ENCODE results near the gene DRD5. TPM values are rescaled to one million over a fixed set of nuclear protein-coding genes. Genes with fewer than 3 reads are reported as not detected.
A peak's percentile ranks its signal among the peaks of the same experiment; 100 is the strongest.

Gene DRD5
- total RNA-seq, 2 donors from 2014 or later, result 0.11 TPM; not detected in 1

- Mint-ChIP-seq H3K27ac (no peak overlapping the region), H3K9me3 (no peaks in the 10 kb centered on the region), H3K4me3 (no peak overlapping the region), H3K27me3 (ENCODE audit: insufficient read depth) (peaks cover 20% of the 10 kb centered on the region), H3K36me3 (ENCODE audit: low read depth) (no peaks in the 10 kb centered on the region), H3K4me1 (no peaks in the 10 kb centered on the region)
- Histone ChIP-seq H3K36me3 (ENCODE audit: control insufficient read depth, insufficient read depth, low read length) (no peaks in the 10 kb centered on the region), H3K27ac (ENCODE audit: low read depth, low read length) (no peak overlapping the region), H3K4me1 (ENCODE audit: control insufficient read depth, insufficient read depth, low read length) (no peaks in the 10 kb centered on the region), H3K27me3 (ENCODE audit: control insufficient read depth, insufficient read depth, low read length, poor library complexity, severe bottlenecking) (peaks cover 3% of the 10 kb centered on the region), H3K4me3 (ENCODE audit: low read length) (no peak overlapping the region), H3K9me3 (ENCODE audit: control insufficient read depth, low read length) (no peaks in the 10 kb centered on the region), H3K9ac (ENCODE audit: extremely low read depth, low read length, poor library complexity, severe bottlenecking) (no peak overlapping the region)
- peak; percentile 54 for DNase-seq
- 74 to 85% methylated on average over 4 to 5 of the region's 5 CpGs for WGBS, 2 experiments (ENCODE audit: insufficient coverage in 1 of 2, insufficient read length in 1 of 2)
- TF ChIP-seq, protein P1, sequence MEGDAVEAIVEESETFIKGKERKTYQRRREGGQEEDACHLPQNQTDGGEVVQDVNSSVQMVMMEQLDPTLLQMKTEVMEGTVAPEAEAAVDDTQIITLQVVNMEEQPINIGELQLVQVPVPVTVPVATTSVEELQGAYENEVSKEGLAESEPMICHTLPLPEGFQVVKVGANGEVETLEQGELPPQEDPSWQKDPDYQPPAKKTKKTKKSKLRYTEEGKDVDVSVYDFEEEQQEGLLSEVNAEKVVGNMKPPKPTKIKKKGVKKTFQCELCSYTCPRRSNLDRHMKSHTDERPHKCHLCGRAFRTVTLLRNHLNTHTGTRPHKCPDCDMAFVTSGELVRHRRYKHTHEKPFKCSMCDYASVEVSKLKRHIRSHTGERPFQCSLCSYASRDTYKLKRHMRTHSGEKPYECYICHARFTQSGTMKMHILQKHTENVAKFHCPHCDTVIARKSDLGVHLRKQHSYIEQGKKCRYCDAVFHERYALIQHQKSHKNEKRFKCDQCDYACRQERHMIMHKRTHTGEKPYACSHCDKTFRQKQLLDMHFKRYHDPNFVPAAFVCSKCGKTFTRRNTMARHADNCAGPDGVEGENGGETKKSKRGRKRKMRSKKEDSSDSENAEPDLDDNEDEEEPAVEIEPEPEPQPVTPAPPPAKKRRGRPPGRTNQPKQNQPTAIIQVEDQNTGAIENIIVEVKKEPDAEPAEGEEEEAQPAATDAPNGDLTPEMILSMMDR (conservative IDR thresholded peaks at IDR 0.05), result no peak
Observed at GRCh38 chr4:9764155-9764696, 17.2 kb upstream of the DRD5 start.

DNA sequence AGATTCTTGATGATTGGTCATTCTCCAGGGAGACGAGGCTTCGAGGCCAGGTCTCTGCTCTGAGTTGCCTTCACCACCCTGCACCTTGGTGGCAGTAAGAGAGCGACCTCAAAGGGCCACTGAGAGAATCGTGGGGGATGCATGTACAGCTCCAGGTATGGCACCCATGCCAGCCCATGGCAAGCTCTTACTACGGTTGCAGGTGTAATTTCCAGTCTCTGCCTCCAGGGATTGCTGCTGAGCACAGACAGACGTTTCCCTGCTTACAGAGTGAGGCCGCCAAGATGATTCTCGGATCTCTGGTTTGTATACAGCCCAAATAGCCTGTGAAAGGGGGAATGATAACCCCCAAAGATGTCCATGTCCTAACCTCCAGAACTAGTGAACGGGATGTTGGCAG is 16.3 kb upstream of the DRD5 start:
- peaks cover 20% of the 10 kb centered on the region for H3K27me3 Mint-ChIP-seq (ENCODE audit: insufficient read depth)
- no peak overlapping the region for H3K27ac Mint-ChIP-seq
- WGBS, 2 experiments (ENCODE audit: insufficient coverage in 1 of 2, insufficient read length in 1 of 2), result 58 to 60% methylated on average over 4 to 9 of the region's 9 CpGs

DNA sequence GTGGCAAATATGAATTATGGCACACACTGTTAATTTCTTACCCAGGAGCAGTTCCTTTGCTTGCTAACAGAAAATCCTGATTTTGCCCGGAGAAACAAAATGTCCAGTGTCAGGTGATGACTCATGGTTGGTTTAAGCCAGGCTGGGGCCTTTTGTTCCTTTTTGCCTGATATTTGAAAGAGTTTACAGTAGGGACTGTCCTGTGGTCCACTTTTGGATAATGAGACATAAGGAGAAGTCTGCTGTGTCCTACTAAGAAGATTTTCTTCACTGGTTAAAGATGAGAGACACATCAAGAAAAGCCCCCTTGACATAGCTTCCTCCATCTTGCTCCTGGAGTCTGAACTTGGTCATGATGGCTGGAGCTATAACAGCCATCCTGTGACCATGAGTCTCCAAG is 12.1 kb upstream of the DRD5 start:
- H3K27me3 Mint-ChIP-seq (ENCODE audit: insufficient read depth), result peaks cover 35% of the 10 kb centered on the region
- no peaks in the 10 kb centered on the region for H3K36me3 Mint-ChIP-seq (ENCODE audit: low read depth)
- H3K9me3 Mint-ChIP-seq, result no peaks in the 10 kb centered on the region
- peaks cover 12% of the 10 kb centered on the region for H3K4me1 Mint-ChIP-seq
- no peak for DNase-seq
- no peak overlapping the region for H3K4me3 ChIP-seq (ENCODE audit: low read length)
- no peaks in the 10 kb centered on the region for H3K9me3 ChIP-seq (ENCODE audit: control insufficient read depth, low read length)
- peaks cover 8% of the 10 kb centered on the region for H3K27me3 ChIP-seq (ENCODE audit: control insufficient read depth, insufficient read depth, low read length, poor library complexity, severe bottlenecking)
- H3K36me3 ChIP-seq (ENCODE audit: control insufficient read depth, insufficient read depth, low read length), result no peaks in the 10 kb centered on the region
- TF ChIP-seq, protein P1 (conservative IDR thresholded peaks at IDR 0.05), result no peak
- H3K4me3 Mint-ChIP-seq, result no peak overlapping the region
- WGBS, 2 experiments (ENCODE audit: insufficient coverage in 1 of 2, insufficient read length in 1 of 2), result 91% methylated on average over 1 of the region's 1 CpG; no CpG with 5 or more reads in 1 of the 2 experiments
- no peaks in the 10 kb centered on the region for H3K4me1 ChIP-seq (ENCODE audit: control insufficient read depth, insufficient read depth, low read length)
- no peak overlapping the region for H3K27ac Mint-ChIP-seq
- H3K27ac ChIP-seq (ENCODE audit: low read depth, low read length), result no peak overlapping the region
- H3K9ac ChIP-seq (ENCODE audit: extremely low read depth, low read length, poor library complexity, severe bottlenecking), result no peak overlapping the region

More for the DNA sequence above, 16.3 kb upstream of the DRD5 start:
- Mint-ChIP-seq H3K9me3 (no peaks in the 10 kb centered on the region), H3K36me3 (ENCODE audit: low read depth) (no peaks in the 10 kb centered on the region), H3K4me3 (no peak overlapping the region), H3K4me1 (no peaks in the 10 kb centered on the region)
- Histone ChIP-seq H3K4me1 (ENCODE audit: control insufficient read depth, insufficient read depth, low read length) (no peaks in the 10 kb centered on the region), H3K9ac (ENCODE audit: extremely low read depth, low read length, poor library complexity, severe bottlenecking) (no peak overlapping the region), H3K27ac (ENCODE audit: low read depth, low read length) (no peak overlapping the region), H3K27me3 (ENCODE audit: control insufficient read depth, insufficient read depth, low read length, poor library complexity, severe bottlenecking) (peaks cover 5% of the 10 kb centered on the region), H3K36me3 (ENCODE audit: control insufficient read depth, insufficient read depth, low read length) (no peaks in the 10 kb centered on the region), H3K4me3 (ENCODE audit: low read length) (no peak overlapping the region), H3K9me3 (ENCODE audit: control insufficient read depth, low read length) (no peaks in the 10 kb centered on the region)
- DNase-seq, result peak; percentile 85
- TF ChIP-seq, protein P1 (conservative IDR thresholded peaks at IDR 0.05), result peak; percentile 78
